Measurements from ENCODE around the gene NEMP1. TPM values are rescaled to one million over a fixed set of nuclear protein-coding genes. Genes with fewer than 3 reads are reported as not detected.

Gene NEMP1
- total and polyA plus RNA-seq, 2 experiments from 2014 or later = 5.9 to 7.6 TPM

DNA sequence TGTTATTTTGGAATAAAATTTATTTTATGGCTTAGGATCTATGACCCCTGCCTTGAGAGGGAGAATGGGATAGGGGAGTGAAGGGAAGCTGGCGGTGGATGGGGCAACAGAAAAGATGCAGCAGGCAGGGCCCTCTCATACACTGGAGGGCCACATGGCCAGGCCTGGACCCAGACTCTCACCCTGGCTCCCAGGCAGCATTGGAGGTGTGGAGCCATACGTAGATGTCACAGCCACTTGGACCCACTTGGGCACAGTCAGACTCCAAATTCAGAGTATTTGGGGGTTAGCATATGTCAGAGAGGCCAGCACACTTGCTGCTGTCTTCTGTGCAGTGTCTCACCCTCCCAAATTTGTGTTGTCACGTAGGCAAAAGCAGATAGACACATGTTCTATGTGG lies 16.8 kb upstream of the NEMP1 start:
- Histone ChIP-seq H3K36me3 (ENCODE audit: low read depth) (peaks cover 34% of the 10 kb centered on the region), H3F3A (ENCODE audit: insufficient read depth) (peaks cover 71% of the 10 kb centered on the region), H3K27ac (peak overlapping the region; percentile 77), H3K9ac (no peak overlapping the region), H3K4me3 (no peak overlapping the region), H3K4me2 (ENCODE audit: unreplicated experiment) (no peak overlapping the region), H4K20me1 (ENCODE audit: insufficient read depth) (no peaks in the 10 kb centered on the region), H3K4me1 (ENCODE audit: insufficient read depth) (peaks cover 32% of the 10 kb centered on the region), H3K9me3 (ENCODE audit: low read depth) (no peaks in the 10 kb centered on the region), H3K9me2 (ENCODE audit: insufficient read depth) (no peaks in the 10 kb centered on the region), H3K79me2 (ENCODE audit: insufficient read depth) (peaks cover 28% of the 10 kb centered on the region), H3K27me3 (replicated peaks; ENCODE audit: insufficient read depth) (no peaks in the 10 kb centered on the region), H2AFZ (no peak overlapping the region)
- no peak for TF ChIP-seq EZH2 (IDR thresholded peaks at IDR 0.05; ENCODE audit: insufficient read depth, poor library complexity, severe bottlenecking)
- no peak for TF ChIP-seq EZH2phosphoT487 (IDR thresholded peaks at IDR 0.05; ENCODE audit: insufficient read depth, low read depth)
- in situ Hi-C loops (cut with MboI) = no loop called here
- WGBS, 2 experiments (ENCODE audit: low coverage in 1 of 2, low lambda C conversion rate in 2 of 2, missing lambda C conversion rate in 2 of 2) = 88 to 95% methylated on average over 3 of the region's 3 CpGs
- no peak for DNase-seq

GRCh38 chr12:57094208-57095160 lies 15.9 kb upstream of the NEMP1 start:
- Histone ChIP-seq H3F3A (ENCODE audit: insufficient read depth) (peaks cover 63% of the 10 kb centered on the region), H3K4me1 (ENCODE audit: insufficient read depth) (peaks cover 29% of the 10 kb centered on the region), H3K9me3 (ENCODE audit: low read depth) (no peaks in the 10 kb centered on the region), H3K4me3 (no peak overlapping the region), H3K79me2 (ENCODE audit: insufficient read depth) (peaks cover 38% of the 10 kb centered on the region), H4K20me1 (ENCODE audit: insufficient read depth) (no peaks in the 10 kb centered on the region), H3K9ac (peak overlapping the region; percentile 55), H3K9me2 (ENCODE audit: insufficient read depth) (no peaks in the 10 kb centered on the region), H2AFZ (no peak overlapping the region), H3K27me3 (replicated peaks; ENCODE audit: insufficient read depth) (no peaks in the 10 kb centered on the region), H3K27ac (peak overlapping the region; percentile 77), H3K36me3 (ENCODE audit: low read depth) (peaks cover 34% of the 10 kb centered on the region), H3K4me2 (ENCODE audit: unreplicated experiment) (no peak overlapping the region)
- DNase-seq = no peak
- 43 to 46% methylated on average over 15 of the region's 15 CpGs for WGBS, 2 experiments (ENCODE audit: low coverage in 1 of 2, low lambda C conversion rate in 2 of 2, missing lambda C conversion rate in 2 of 2)
- in situ Hi-C loops (cut with MboI) = no loop called here
- no peak for TF ChIP-seq EZH2phosphoT487 (IDR thresholded peaks at IDR 0.05; ENCODE audit: insufficient read depth, low read depth)
- TF ChIP-seq EZH2 (IDR thresholded peaks at IDR 0.05; ENCODE audit: insufficient read depth, poor library complexity, severe bottlenecking) = no peak

DNA sequence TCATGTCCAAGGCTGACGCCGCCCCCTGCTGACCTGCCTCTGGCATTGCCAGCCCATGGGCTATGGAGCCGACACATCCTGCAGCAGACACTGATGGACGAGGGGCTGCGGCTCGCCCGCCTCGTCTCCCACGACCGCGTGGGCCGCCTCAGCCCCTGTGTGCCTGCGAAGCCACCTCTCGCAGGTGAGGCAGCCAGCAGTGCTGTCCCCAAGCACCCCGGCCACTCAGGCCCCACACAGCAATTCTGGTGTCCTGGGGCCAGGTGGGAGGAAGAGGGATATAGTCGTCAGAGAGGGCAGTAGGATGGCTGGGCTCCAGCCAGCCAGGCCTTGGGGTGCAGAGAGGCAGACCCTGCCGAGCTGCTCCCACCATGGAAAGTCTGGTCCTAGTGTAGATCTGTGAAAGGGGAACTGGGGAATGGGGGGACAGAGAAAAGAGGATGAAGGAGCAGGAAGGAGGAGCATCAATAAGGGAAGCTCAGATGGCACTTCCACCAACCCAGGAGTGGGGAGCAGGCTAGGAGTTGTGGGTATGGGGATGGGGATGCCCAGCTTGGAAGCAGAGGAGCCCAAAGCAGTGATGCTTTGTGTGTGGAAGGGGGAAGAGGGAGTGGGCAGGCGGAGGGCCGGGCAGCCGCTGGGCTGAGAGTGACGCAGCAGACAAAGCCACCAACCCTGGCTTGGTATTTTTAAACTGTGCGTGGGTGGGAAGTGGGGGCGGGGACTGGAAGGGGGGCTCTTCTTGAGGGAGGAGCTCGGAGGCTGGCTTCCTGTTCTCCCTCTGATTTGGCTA lies 15.0 kb upstream of the NEMP1 start:
- Histone ChIP-seq H4K20me1 (ENCODE audit: insufficient read depth) (no peaks in the 10 kb centered on the region), H3K27me3 (replicated peaks; ENCODE audit: insufficient read depth) (no peaks in the 10 kb centered on the region), H3K9ac (peak overlapping the region; percentile 89), H3K4me1 (ENCODE audit: insufficient read depth) (peaks cover 26% of the 10 kb centered on the region), H3K79me2 (ENCODE audit: insufficient read depth) (peaks cover 42% of the 10 kb centered on the region), H3K4me3 (peak overlapping the region; percentile 10; the same call in 1 of the 2 replicates), H2AFZ (no peak overlapping the region), H3K9me3 (ENCODE audit: low read depth) (no peaks in the 10 kb centered on the region), H3K27ac (peak overlapping the region; percentile 77), H3K4me2 (ENCODE audit: unreplicated experiment) (peak overlapping the region; percentile 77), H3F3A (ENCODE audit: insufficient read depth) (peaks cover 54% of the 10 kb centered on the region), H3K36me3 (ENCODE audit: low read depth) (peaks cover 34% of the 10 kb centered on the region), H3K9me2 (ENCODE audit: insufficient read depth) (no peaks in the 10 kb centered on the region)
- DNase-seq = peak; percentile 93
- TF ChIP-seq EZH2 (IDR thresholded peaks at IDR 0.05; ENCODE audit: insufficient read depth, poor library complexity, severe bottlenecking) (no peak), EZH2phosphoT487 (IDR thresholded peaks at IDR 0.05; ENCODE audit: insufficient read depth, low read depth) (no peak)
- WGBS, 2 experiments (ENCODE audit: low coverage in 1 of 2, low lambda C conversion rate in 2 of 2, missing lambda C conversion rate in 2 of 2) = 29 to 44% methylated on average over 17 to 24 of the region's 24 CpGs
- in situ Hi-C loops (cut with MboI) = no loop called here

GRCh38 chr12:57092876-57093414 lies 14.4 kb upstream of the NEMP1 start:
- H3K27ac ChIP-seq = peak overlapping the region; percentile 77

More at GRCh38 chr12:57092876-57093414, 14.4 kb upstream of the NEMP1 start:
- TF ChIP-seq EZH2phosphoT487 (IDR thresholded peaks at IDR 0.05; ENCODE audit: insufficient read depth, low read depth) (no peak), EZH2 (IDR thresholded peaks at IDR 0.05; ENCODE audit: insufficient read depth, poor library complexity, severe bottlenecking) (no peak)
- Histone ChIP-seq H3K36me3 (ENCODE audit: low read depth) (peaks cover 32% of the 10 kb centered on the region), H2AFZ (no peak overlapping the region), H3F3A (ENCODE audit: insufficient read depth) (peaks cover 51% of the 10 kb centered on the region), H3K4me2 (ENCODE audit: unreplicated experiment) (peak overlapping the region; percentile 77), H3K9me2 (ENCODE audit: insufficient read depth) (no peaks in the 10 kb centered on the region), H3K79me2 (ENCODE audit: insufficient read depth) (peaks cover 42% of the 10 kb centered on the region), H3K4me3 (peak overlapping the region; percentile 93), H3K9me3 (ENCODE audit: low read depth) (no peaks in the 10 kb centered on the region), H3K27me3 (replicated peaks; ENCODE audit: insufficient read depth) (no peaks in the 10 kb centered on the region), H4K20me1 (ENCODE audit: insufficient read depth) (no peaks in the 10 kb centered on the region), H3K4me1 (ENCODE audit: insufficient read depth) (peaks cover 26% of the 10 kb centered on the region), H3K9ac (peak overlapping the region; percentile 89)
- no peak for DNase-seq
- WGBS, 2 experiments (ENCODE audit: low coverage in 1 of 2, low lambda C conversion rate in 2 of 2, missing lambda C conversion rate in 2 of 2) = 63 to 73% methylated on average over 4 of the region's 4 CpGs
- in situ Hi-C loops (cut with MboI) = no loop called here
